D721Med (cell line): ENCODE data around the gene TBC1D7.
"Not testable (repeated sequence)": the region's sequence is repeated elsewhere in the genome, so short reads cannot be mapped to it uniquely, and the experiment has no call there.

Source experiments
- DNase-seq: peaks from one replicate; pipeline ENCODE4 v3.0.0; 2011; ENCODE audit warnings: low spot score; ENCODE audit not compliant: insufficient read length
- FAIRE-seq: peaks from 2 replicates; lab custom pipeline; 2011; peaks lifted over from hg19 to GRCh38; lab: Jason Lieb, UNC
- CTCF ChIP-seq: IDR thresholded peaks from 2 replicates; pipeline ENCODE4 v1.5.1; 2012; ENCODE audit warnings: mild to moderate bottlenecking, control low read depth; ENCODE audit not compliant: insufficient read depth; ENCODE audit errors: missing control alignments

TBC1D7 gene

GRCh38 chr6:13334953-13335352, 6.6 kb upstream of the TBC1D7 start:
- no peak for TF ChIP-seq CTCF
- DNase-seq: no peak
- no peak for FAIRE-seq

GRCh38 chr6:13332349-13332706, 4.0 kb upstream of the TBC1D7 start:
- no peak for TF ChIP-seq CTCF
- FAIRE-seq (no peak), DNase-seq (no peak)

GRCh38 chr6:13331516-13332348, 3.4 kb upstream of the TBC1D7 start:
- TF ChIP-seq CTCF: peak; percentile 54
- no peak for FAIRE-seq
- no peak for DNase-seq

- no peak for TF ChIP-seq CTCF
- FAIRE-seq (no peak), DNase-seq (no peak)
Measured at GRCh38 chr6:13328875-13329183, 492 bp upstream of the TBC1D7 start.

- no peak for TF ChIP-seq CTCF
- FAIRE-seq: no peak
- DNase-seq: no peak
Measured at GRCh38 chr6:13327691-13328075, 654 bp downstream of the TBC1D7 start.

GRCh38 chr6:13326031-13326586, 2.2 kb downstream of the TBC1D7 start:
- DNase-seq, FAIRE-seq: not testable (repeated sequence)

GRCh38 chr6:13319891-13320564, 8.3 kb downstream of the TBC1D7 start:
- no peak for TF ChIP-seq CTCF
- no peak for DNase-seq
- no peak for FAIRE-seq
